OCI-LY1 (cell line): ENCODE measurements around the gene EIF1AD.

Experiments used
- H2AFZ ChIP-seq: fragments of 200-600 bp; sonication (generic), shearing (Covaris generic); 2 replicates; pipeline ENCODE4 v1.6.0; 2014; ENCODE audit warnings: antibody characterized with exemption, mild to moderate bottlenecking, low read length
- H3F3A ChIP-seq: fragments of 200-600 bp; sonication (generic), shearing (Covaris generic); 2 replicates; pipeline ENCODE4 v1.6.0; 2014; ENCODE audit warnings: mild to moderate bottlenecking, antibody characterized with exemption, low read length, moderate library complexity; ENCODE audit not compliant: insufficient read depth
- H3K27ac ChIP-seq: fragments of 200-600 bp; sonication (generic); 2 replicates; pipeline ENCODE4 v1.5.1; 2014; ENCODE audit warnings: low read length, mixed run types, mild to moderate bottlenecking, low read depth; ENCODE audit not compliant: poor library complexity, severe bottlenecking
- H3K27me3 ChIP-seq: fragments of 200-600 bp; sonication (generic); 2 replicates; pipeline ENCODE4 v1.6.0; 2014; ENCODE audit warnings: antibody characterized with exemption, mild to moderate bottlenecking, low read length, moderate library complexity; ENCODE audit not compliant: insufficient read depth
- H3K36me3 ChIP-seq: fragments of 200-600 bp; sonication (generic); 2 replicates; pipeline ENCODE4 v1.6.1; 2014; ENCODE audit warnings: mild to moderate bottlenecking, antibody characterized with exemption, low read length, moderate library complexity, mixed read lengths; ENCODE audit not compliant: insufficient read depth
- H3K4me1 ChIP-seq: fragments of 200-600 bp; sonication (generic); 2 replicates; pipeline ENCODE4 v1.5.1; 2014; ENCODE audit warnings: mild to moderate bottlenecking, low read length, moderate library complexity; ENCODE audit not compliant: insufficient read depth, severe bottlenecking
- H3K4me2 ChIP-seq: fragments of 200-600 bp; sonication (generic), shearing (Covaris generic); 2 replicates; pipeline ENCODE4 v1.6.1; 2014; ENCODE audit warnings: low read length
- H3K4me3 ChIP-seq: fragments of 200-600 bp; sonication (generic); 2 replicates; pipeline ENCODE4 v1.5.1; 2014; ENCODE audit warnings: low read length, low read depth, mild to moderate bottlenecking, mixed read lengths; ENCODE audit not compliant: poor library complexity, severe bottlenecking
- H3K79me2 ChIP-seq: fragments of 200-600 bp; shearing (Covaris generic); 2 replicates; pipeline ENCODE4 v1.6.1; 2016; ENCODE audit warnings: mixed run types, low read length, mixed read lengths; ENCODE audit not compliant: insufficient read depth
- H3K9ac ChIP-seq: fragments of 200-600 bp; sonication (generic), shearing (Covaris generic); 2 replicates; pipeline ENCODE4 v1.6.1; 2014; ENCODE audit warnings: mild to moderate bottlenecking, low read length, mixed read lengths
- H3K9me2 ChIP-seq: fragments of 200-600 bp; sonication (generic), shearing (Covaris generic); 2 replicates; pipeline ENCODE4 v1.6.1; 2014; ENCODE audit warnings: low read depth, mild to moderate bottlenecking, low read length, mixed read lengths
- H3K9me3 ChIP-seq: fragments of 200-600 bp; shearing (Covaris generic); 2 replicates; pipeline ENCODE4 v1.6.1; 2014; ENCODE audit warnings: low read length, mixed read lengths
- H4K20me1 ChIP-seq: fragments of 200-600 bp; sonication (generic), shearing (Covaris generic); 2 replicates; pipeline ENCODE4 v1.6.0; 2016; ENCODE audit warnings: mild to moderate bottlenecking, low read length; ENCODE audit not compliant: insufficient read depth
- CTCF ChIP-seq: fragments of 200-600 bp; sonication (generic), shearing (Covaris generic); IDR thresholded peaks from 2 replicates; pipeline ENCODE4 v1.5.1; 2017; ENCODE audit warnings: mild to moderate bottlenecking, antibody characterized with exemption, low read length, moderate library complexity, mixed read lengths
- EZH2 ChIP-seq: fragments of 200-600 bp; sonication (generic), shearing (Covaris generic); IDR thresholded peaks from 2 replicates; pipeline ENCODE4 v1.8.0; 2017; ENCODE audit warnings: borderline replicate concordance, mixed run types, mild to moderate bottlenecking, antibody characterized with exemption, low read length, moderate library complexity, mixed read lengths

The EIF1AD gene

DNA sequence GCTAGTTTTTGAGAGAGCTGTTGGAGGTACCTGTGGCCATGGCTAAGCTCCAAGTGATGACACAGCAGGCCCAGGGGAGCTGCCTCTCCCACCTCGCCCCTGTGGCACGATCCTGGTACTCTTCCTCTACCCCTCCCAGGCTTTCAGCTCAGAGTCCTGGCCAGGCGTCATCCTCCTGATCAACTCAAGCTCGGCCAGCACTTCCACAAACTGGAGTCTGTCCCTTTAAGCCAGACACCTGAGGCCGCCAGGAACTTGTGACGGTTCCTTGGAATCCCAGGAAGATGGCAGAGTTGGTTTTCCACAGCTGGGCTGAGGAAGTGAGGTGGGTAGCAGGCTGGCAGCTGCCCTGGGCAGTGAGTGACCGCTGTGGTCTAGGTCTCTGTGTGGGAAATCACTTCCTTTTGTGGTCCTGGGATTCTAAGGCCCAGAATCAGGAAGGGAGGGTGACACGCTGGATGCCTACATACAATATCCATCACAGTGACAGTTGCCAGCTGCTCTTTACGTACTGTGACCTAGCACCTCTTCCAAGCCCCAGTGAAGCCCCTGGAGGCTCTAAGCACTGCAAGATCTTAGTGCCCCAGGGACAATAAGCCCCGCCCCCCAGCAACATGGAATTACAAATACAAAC is 6.6 kb upstream of the EIF1AD start:
- TF ChIP-seq EZH2 (no peak), CTCF (no peak)
- no peak overlapping the region for H3K27ac ChIP-seq
- no peak overlapping the region for H3K4me2 ChIP-seq
- no peak overlapping the region for H3K9ac ChIP-seq
- no peak overlapping the region for H3K4me3 ChIP-seq
- H3K79me2 ChIP-seq: no peaks in the 10 kb centered on the region
- no peaks in the 10 kb centered on the region for H3F3A ChIP-seq
- peaks cover 23% of the 10 kb centered on the region for H3K36me3 ChIP-seq
- peaks cover 1% of the 10 kb centered on the region for H3K4me1 ChIP-seq
- no peak overlapping the region for H2AFZ ChIP-seq
- no peaks in the 10 kb centered on the region for H3K9me2 ChIP-seq
- H4K20me1 ChIP-seq: no peaks in the 10 kb centered on the region
- H3K9me3 ChIP-seq: no peaks in the 10 kb centered on the region
- H3K27me3 ChIP-seq: no peaks in the 10 kb centered on the region

DNA sequence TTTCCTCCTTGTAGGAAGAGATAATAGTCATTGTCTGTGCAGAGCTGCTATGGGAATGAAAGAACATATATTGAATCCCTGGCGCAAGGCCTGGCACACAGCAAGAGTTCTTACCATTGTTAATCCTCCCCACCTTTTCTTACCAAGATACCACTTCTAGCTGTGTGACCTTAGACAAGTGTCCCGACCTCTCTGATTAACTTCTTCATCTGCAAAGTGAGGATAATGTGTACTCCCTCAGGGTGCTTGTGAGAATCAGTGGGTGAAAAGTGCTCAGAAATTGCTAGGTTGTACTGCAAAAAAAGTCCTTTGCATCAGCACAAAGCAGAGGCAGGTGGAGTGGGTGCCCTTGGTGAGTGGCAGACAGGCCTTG is 6.1 kb upstream of the EIF1AD start:
- no peak for TF ChIP-seq EZH2
- TF ChIP-seq CTCF: no peak
- H3K4me1 ChIP-seq: peaks cover 6% of the 10 kb centered on the region
- no peaks in the 10 kb centered on the region for H3F3A ChIP-seq

DNA sequence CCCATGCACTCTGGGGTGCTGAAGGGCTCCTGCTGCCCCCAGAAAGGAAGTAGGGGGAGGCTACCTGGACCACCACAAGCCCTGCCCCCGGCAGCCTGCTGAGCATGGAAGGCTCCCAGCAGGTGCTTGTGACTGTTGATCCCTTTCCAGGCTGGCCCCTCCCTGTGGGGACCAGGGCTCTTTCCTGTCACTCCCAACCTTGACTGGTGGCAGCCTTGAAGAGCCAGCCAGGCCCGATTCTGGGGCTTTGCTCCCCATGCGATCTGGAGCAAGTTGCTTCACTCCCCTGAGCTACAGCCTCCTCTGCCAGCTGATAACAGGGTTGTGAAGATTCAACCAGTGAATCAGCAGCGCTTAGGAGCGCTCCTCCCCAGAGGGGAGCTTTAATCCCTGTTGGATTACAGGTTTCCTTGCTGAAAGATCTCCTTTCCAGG is 5.3 kb upstream of the EIF1AD start:
- Histone ChIP-seq H2AFZ (no peak overlapping the region), H3K4me2 (no peak overlapping the region), H3F3A (no peaks in the 10 kb centered on the region), H3K27ac (no peak overlapping the region), H3K4me1 (peaks cover 10% of the 10 kb centered on the region), H3K9me3 (no peaks in the 10 kb centered on the region), H3K9me2 (no peaks in the 10 kb centered on the region), H3K4me3 (no peak overlapping the region), H3K79me2 (peaks cover 7% of the 10 kb centered on the region), H4K20me1 (no peaks in the 10 kb centered on the region), H3K36me3 (peaks cover 25% of the 10 kb centered on the region), H3K27me3 (no peaks in the 10 kb centered on the region), H3K9ac (no peak overlapping the region)
- no peak for TF ChIP-seq CTCF

More for the DNA sequence above, 6.1 kb upstream of the EIF1AD start:
- Histone ChIP-seq H3K36me3 (peaks cover 25% of the 10 kb centered on the region), H3K9me3 (no peaks in the 10 kb centered on the region), H3K27me3 (no peaks in the 10 kb centered on the region), H3K4me2 (no peak overlapping the region), H3K27ac (no peak overlapping the region), H3K4me3 (no peak overlapping the region), H2AFZ (no peak overlapping the region), H3K9ac (no peak overlapping the region), H3K9me2 (no peaks in the 10 kb centered on the region), H3K79me2 (peaks cover 4% of the 10 kb centered on the region), H4K20me1 (no peaks in the 10 kb centered on the region)
